ENCODE data around the gene TLL2.
A peak's percentile ranks its signal among the peaks of the same experiment; 100 is the strongest.

Gene TLL2

DNA sequence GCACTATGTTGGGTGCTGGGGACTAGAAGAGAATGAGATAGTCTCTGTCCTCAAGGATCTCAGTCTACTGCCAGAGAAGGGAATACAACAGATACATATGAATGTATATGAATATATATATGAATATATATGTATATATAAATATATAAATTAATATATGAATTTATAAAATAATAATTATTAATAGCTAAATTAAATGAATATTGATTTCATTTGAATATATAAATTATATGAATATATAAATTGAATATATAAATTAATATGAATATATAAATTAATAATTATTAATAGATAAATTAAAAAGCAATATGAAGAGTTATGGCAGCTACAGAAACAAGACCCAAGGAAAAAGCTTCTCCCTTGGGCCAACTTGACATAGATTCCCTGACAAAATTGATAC lies 95.1 kb downstream of the TLL2 start:
- no peak for DNase-seq

DNA sequence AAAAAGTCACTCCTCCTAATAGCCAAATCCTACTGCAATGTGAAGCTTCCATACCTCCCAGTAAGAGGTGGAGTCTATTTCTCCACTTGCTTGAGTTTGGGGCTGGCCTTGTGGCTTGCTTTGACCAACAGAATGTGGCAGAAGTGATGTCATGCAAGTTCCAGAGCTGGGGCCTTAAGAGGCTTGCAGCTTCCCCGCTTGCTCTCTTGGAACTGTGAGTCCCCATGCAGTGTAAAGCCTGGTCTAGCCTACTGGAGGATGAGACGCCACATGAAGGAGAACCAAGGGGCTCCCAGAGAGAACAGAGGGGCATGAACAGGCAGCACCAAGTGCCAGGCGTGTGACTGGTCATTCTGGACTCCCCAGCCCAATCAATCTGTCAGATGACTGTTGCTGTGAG lies 96.3 kb downstream of the TLL2 start:
- no peak for DNase-seq

DNA sequence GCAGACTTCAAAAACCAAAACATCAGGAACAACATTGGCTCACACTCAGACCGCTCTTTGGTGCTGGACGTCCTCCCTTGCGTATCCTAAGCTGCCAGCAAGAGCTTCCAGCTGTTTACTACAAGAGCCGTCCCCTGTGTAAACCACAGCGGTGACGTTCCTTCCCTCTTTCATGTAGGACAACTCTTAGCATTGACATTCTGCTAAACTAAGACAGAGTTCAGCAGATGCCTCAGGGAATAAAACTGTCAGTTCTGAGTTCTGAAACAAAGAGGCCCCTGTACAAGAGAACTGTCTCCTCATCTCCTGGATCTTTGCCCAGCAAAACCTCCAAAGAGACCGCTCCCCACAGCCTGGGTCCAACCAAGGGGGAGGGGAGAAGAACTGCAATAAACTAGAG lies 97.1 kb downstream of the TLL2 start:
- no peak for DNase-seq

DNA sequence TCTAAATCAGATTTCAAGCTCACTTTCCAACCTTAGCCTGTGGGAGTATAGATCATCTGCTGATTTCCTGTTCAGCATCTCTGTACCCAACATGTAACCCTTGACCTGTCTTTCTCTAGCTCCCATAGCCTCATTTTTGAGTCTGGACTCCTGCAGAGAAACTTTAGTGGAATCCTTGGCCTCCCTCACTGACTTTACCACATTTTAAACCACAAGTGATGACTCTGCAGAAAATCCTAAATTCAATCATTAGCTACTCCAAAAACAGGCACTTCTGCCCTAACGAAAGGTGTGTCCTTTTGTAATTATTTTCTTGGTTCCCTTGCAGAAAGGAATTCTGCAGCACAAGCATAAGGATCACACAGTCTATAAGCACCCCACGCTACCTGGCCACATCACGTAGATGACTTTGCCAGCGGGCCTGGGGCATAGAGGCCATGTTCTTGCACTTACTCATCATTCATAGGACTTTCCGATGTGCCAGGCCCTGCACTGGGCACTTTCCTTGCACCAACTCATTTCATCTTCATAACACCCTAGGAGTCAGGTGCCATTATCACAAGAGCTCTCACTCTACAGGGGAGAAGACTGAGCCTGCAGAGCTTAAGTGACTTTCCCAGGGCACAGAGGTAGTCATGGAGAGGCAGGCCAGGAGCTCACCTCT lies 97.7 kb downstream of the TLL2 start:
- DNase-seq: no peak

DNA sequence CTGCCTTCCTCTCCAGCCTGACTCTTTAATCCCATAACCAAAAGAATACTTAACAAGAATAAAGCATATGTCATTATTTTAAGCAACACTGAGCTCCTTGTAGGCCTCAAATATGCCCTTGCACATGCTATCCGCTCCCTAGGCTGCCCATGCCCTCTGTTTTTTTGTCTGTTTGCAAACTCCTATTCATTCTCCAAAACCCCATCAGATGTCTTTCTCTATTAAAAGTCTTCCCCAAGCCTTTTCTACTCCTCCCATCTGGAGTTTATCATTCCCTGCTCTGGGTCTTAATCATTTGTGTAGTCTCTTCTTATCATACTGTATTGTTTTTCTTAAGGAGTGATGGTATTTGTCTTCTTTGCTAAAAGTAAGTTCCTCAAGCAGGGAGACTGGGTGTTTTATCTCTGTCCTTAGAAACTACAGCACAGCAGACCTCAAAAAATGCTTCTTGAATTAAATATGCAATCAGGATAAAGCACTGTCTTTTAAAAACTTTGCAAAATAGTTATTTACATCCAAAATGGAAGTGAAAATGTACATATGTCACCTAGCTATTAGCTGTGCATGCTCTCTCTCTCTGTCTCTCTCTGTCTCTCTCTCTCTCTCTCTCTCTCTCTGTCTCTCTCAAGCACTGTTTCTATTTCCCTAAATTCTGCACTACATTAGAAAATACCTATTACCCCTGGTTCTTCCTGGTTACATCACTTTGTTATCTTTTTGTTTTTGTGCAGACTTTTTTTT lies 98.4 kb downstream of the TLL2 start:
- no peak for DNase-seq

DNA sequence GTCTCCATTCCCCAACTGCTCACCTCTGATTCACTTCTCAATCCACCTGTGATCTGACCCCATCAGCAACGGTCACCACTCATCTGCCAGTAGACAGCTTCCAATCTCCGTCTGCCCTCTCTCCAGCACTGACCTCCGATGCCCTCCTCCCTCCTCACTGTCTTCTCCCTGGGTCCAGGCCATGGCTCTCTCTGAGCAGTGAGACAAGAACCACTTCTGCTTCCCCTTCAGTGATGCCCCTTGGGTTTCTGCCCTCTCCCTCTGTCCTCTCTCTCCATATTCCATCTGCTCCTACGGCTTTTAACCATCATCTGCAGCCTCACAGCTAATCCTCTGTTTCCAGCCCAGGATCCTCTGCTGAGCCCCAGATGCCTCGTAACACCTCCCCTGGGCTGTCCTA lies 99.4 kb downstream of the TLL2 start:
- DNase-seq: no peak

DNA sequence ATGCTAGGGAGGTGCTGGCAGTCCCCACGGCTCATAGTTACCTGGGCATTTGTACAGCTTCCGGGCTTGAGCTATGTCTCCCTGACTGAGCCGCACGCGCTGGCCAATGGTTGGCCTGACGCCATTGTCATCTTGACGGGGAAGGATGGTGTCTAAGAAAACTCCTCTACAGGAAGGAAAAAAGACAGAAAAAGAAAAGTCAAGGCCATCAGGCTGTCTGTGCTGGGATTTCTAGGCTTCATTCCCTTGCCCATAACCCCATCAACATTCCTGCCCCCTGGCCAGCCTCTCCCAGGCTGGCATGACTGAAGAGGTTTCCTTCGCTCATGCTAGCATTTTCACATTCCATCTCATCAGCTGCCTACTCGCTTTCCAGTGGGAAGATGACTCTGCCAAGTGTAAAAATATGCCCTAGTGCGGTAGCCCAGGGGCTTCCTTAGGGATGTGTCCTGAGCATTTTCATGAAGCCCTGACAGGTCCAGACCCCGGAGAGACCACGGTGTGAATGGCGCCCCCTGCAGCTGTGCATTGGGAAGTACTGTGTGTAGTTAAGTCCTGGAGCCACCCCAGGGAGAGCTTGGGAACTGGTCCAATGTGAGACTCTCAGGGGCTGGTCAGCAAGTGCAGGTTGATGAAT lies 100.5 kb downstream of the TLL2 start:
- DNase-seq: no peak

DNA sequence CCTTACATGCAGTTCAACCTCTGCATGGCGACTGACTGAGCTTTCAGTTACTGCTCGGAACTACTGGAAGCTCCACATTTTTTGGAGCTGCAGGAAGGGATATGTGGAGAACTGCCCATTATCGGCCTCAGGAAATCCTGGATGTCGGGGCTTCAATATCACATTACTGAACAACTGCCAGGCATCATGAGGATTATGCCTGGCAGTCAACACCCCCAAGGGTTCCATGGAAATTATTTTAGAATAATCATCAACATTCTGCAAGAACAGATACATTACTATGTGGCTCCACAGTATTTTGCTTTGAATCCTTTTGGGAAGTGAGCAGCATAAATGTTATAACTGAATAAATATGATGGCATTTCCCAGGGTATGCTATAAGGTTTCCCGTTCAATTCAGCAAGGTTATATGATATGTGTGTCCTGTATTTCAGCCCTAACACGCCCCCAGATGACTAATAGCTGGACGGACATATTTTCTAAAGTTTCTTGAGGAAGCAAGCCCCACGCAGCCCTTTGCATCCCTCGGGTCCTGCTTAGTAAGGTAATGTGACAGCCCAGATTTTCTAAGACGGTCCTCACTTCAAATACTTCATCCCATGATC lies 101.9 kb downstream of the TLL2 start:
- DNase-seq: no peak

DNA sequence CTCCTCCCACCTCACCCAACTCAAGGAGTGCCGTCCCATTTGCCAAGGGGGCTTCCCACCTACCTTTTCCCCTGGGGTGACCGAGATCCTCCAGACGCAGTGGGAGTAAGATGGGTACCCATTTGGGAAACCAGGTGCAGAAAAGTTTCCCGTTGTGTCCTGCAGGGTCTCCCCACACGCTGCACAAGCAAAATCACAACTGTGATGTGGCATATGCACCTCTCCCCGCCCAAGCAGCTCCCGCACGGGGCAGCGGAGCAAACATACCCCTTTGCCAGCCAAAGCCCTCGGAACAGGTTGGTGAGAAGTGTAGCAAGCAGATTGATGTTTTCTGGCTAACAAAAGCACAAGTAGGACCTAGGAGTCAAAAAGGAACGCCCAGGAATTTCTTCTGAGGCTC lies 103.4 kb downstream of the TLL2 start:
- DNase-seq: no peak

DNA sequence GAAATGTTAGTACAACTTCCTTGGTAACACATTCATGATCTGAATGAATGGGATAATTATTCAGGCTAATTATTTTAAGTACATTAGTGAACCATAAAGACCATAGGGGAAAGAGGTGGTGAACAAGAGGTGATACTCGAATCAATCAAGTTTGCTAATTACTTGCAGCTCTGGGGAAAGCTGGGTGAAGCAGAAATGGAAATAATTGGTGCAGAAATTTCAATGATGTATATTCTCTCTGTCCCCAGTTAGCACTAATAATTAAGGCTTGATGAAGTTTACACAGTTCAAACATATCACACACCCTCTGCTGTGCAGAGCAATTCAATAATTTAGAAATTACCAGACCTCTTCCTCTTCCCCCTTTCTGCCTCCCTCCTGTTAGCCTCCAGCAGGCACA lies 105.5 kb downstream of the TLL2 start:
- no peak for DNase-seq

DNA sequence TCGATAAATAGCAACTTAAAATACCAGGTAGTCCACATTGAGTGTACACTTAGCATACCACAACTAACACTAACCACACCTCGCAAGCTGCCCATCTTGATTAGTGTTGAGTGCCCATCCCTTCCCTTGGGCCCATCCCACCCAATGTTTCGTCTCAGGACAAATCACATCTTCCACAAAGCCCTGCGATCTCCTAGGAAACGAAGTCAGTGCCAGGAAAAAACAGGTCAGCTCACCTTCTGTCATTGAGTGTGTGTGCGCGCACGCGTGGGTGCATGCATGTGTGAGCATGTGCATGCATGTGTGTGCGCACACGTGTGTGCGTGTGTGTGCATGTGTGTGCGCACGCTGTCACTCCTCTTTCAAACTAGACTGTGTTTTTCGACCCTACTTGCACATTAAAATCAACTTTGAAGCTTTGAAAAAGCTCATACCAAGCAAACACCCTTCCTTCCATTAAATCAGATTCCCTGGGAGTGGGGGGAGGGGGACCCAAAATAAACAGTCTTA lies 106.1 kb downstream of the TLL2 start:
- DNase-seq: no peak

DNA sequence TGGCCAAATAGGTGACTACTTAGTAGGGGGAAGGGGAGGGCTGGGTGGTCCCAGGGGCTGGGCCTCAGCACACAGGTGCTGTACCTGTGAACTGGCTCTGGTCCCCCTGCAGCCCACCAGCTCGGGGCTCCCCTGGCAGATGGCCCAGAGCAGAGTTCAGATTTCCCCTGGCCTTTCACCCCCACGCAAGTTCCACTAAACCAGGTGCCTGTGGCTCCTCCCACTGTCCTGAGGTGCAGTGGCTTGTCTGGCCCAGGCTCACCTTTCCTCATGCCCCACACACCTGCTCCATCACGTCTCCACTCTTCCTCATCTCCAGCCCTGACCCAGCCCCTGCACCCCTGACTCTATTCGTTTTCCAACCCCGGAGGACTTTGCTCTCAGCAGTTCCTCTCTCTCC lies 107.6 kb downstream of the TLL2 start:
- no peak for DNase-seq

DNA sequence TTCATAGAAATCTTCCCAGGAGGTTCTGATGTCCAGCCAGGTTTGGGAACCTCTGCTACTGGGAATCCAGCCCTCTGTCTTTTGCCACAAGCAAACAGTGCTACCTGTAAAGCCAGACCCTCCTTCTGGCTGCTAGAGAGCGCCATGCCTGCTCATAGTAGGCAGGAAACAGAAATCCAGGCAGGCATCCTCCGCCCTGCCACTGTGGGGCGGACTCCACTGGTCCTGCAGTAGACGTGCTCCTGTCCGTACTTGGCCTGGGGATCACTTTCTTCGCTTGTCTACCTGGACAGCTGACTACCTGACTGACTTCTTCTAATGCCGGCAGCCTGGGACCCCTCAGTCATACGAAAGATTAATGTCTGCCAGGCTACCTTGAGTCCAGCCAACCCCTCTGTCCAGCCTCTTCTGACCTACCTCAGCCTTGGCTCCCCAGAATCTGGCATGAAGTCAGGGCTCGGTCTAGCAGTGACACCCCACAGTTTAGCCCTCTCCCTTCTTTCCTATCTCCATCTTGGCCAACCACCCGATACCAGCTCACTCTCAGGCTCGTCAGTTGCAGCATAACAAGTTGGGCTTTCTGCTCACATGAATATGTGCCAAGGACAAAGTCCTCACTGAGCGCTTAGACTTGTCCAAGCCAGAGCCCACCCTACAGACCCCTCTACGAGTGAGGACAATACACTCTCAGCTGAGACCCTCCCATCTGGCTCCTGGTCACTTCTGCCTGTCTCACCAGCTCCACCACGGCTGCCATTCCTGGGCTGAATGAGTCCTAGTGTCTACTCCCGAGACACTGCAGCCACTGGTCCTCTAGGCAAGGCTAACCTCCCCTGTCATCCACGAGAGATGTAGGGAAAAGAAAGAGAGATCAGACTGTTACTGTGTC lies 111.1 kb downstream of the TLL2 start:
- no peak for DNase-seq

DNA sequence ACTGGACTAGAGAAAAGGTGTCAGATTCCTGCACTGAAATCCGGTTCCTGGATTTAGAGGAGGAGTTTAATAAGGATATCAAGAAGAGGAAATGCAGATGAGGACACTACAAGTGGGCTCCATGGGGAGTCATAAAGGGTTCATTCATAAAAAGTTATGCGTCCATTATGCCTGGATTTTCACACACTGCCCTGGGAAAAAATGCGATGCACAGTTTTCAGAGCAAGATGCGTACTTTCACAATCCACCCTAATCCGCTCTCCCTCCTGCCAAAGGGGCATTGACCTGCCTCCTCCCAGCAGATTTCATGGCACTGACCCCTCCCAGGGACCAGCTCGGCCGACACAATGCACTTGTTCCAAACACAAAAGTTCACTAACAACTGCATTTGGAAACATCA lies 112.7 kb downstream of the TLL2 start:
- no peak for DNase-seq

DNA sequence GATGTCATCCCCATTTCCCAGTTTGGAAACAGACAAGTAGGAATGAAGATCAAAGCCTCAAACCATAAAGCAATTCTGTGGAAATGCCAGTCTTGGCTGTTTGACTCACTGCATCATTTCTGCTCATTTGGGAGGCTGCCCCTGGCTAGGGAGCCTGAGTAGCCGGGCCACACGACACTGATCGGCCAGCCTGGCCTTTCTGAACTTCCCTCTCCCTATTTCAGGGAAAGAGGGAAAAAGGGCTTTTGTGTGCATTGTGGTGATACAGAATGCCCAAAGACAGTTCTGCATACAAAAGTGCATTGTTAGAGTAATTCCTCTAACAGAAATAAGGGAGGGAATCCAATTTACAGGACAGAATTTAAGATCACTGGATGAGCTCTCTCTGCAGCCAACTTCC lies 113.3 kb downstream of the TLL2 start:
- DNase-seq: no peak

DNA sequence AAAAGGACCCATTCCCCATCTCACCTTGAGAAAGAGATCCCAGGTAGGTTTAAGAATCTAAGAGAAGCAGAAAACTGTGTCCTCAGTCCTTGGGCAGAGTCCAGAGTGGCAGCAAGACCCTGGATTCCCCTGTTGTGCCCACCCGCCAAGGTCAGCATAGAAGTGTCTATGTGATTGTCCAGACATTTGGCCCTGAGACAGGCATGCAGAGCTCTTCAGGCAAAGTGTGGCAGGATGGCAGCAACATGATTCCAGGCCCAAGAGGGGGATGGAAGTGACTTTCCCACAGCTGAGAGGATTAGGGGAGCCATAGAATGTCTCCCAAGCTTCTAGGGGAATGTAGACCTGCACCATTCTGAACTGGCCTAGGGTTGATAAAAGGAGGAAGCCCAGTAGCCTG lies 115.8 kb downstream of the TLL2 start:
- DNase-seq: no peak

DNA sequence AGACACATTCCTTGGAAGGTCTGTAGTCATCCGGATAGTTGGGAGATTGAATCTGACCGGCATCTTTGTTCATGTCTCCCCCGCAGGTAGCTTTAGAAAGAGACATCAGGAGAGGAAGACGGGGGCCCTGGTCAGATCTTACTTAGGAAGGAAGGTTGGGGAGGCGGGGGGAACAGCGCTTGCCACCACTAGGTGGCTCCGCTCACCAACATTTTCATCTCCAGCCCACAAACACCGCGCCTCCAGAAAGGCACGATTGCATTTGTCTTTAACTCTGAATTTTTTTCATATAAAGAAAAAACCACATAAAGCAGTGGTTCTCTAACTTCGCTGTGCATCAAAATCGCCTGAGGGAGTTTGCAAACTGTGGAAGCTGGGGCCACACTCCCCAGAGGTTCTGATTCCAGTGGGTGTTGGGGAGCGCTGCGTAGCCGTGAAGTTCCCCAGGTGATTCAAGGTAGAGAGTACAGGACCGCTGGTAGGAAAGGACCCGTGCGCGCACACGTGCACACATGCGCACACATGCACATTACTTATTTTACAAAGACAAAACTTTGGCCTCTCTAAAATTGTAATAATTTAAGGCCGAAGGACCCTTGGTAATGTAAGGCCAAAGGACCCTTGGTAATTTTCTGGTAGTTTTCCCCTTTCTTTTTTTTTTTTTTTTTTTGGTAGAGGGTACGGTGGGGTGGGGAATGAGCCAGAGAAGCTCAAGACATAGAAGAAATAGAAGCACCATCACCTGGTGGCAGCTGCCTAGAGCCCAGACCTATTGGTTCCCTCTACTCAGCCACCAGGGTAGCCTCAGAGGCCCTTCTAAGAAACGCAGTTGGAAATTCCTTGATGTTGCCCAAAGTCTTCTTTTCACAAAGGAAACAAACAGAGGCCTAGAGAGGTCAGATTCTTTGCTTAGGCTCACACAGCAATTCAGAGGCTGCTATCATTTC lies 117.5 kb downstream of the TLL2 start:
- peak; percentile 43 for DNase-seq

DNA sequence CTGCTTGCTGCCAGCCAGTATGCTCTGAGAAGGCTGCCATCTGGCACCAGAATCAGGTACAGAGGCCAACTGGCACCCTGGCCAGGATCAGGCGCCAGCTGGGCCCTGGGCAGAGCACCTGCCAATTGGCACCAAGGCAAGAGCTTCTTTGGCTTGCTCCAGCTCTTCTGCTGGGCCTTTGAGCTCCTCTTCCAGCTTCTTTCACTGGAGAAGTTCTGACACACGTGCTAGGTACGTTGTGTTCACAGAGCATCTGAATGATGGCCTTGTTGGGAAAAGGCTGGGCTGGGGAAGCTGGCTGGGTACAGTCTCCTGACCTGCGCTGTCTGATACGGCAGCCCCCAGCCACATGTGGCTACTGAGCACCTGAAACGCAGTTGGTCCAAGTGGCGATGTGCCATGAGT lies 123.3 kb downstream of the TLL2 start:
- DNase-seq: no peak

DNA sequence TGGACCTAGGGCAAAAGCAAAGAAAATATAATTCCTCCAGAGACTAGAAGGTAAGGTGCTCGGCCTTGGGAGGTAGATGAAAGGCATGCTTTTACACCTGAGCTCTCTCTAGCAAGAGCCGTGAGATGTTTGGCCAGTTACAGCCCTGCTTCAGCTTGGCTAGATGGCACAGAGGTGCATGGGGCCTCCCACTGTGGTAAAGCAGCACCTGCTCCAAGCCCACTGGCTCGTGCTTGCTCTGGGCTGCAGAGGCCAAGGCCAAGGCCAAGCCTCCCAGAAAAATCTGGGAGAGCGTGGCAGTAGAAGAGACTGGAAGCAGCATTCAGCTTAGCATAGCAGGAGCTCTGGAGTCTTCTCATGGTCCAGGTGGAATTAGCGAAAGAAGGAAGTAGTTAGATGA lies 123.9 kb downstream of the TLL2 start:
- DNase-seq: no peak

DNA sequence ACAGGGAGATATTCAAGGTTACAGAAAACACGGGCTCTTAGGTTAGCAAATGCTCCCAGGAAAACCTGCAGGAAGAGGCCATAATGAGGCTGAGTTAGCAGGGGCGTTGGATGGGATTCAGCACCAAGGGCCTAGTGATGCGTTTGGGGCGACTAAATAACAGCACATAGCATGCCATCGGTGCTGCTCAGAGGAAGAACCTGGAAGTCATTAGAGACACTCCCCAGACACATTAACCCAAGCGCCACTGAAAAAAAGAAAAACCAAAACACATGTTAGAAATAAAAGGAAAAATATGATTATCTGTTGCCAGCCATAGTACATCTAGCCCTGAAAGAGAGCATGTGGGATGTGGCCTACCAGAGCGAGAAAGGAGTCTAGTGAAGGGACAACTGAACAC lies 126.1 kb downstream of the TLL2 start:
- DNase-seq: no peak

DNA sequence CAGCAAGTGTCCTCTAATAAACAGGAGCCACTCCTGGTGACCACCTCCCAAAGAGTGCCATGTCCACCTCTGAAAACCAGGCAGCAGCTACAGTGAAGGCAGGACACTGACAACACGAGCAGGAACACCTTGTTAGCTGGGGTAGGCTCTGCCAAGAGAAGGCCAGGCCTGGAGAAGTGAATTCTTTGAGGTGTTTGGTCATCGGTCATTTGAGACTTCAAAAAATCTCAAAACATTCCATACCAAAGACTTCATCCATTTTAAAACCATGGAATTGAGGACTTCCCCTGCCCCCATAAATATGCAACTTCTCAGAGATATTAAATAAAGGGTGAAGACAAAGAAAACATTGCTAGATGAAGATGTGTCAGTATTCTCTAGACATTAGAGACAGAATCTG lies 126.6 kb downstream of the TLL2 start:
- no peak for DNase-seq

DNA sequence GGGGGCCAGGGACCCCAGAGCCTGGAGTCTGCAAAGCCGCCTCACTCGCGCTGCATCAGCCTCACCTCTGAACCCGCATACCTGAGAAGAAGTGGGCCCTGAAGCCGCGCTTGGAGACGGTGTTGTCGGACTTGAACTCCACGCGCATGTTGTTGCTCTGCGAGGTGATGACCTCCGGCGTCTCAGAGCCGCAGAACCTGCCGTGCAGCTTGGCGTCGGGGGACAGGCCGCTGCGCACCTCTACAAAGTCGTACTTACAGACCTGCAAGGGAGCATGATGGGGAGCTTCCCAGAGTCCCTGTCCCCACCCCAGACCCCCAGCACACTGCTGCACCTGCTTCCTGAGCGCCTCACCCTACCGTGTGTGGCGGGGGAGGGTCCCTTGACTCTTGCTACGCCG lies 129.2 kb downstream of the TLL2 start:
- no peak for DNase-seq

Measured in amniotic stem cell (primary cell).